Endothelial cell (in vitro differentiated cells): ENCODE data around the gene CSAG1. TPM values are rescaled to one million over a fixed set of nuclear protein-coding genes. Genes with fewer than 3 reads are reported as not detected.
"Not testable (repeated sequence)": the region's sequence is repeated elsewhere in the genome, so short reads cannot be mapped to it uniquely, and the experiment has no call there.

Experiments used
- DNase-seq: peaks from one replicate; pipeline ENCODE4 v3.0.0; 2021; ENCODE audit warnings: low spot score
- H3K27ac Mint-ChIP-seq: one replicate; pipeline ENCODE4 v1.8.0; 2021; ENCODE audit warnings: mixed read lengths, inconsistent platforms; ENCODE audit not compliant: unreplicated experiment
- H3K27me3 Mint-ChIP-seq: one replicate; pipeline ENCODE4 v1.8.0; 2021; ENCODE audit warnings: mild to moderate bottlenecking, moderate library complexity, mixed read lengths, inconsistent platforms; ENCODE audit not compliant: unreplicated experiment
- H3K36me3 Mint-ChIP-seq: one replicate; pipeline ENCODE4 v1.8.0; 2021; ENCODE audit warnings: mild to moderate bottlenecking, low read depth, mixed read lengths, inconsistent platforms; ENCODE audit not compliant: unreplicated experiment
- H3K4me1 Mint-ChIP-seq: one replicate; pipeline ENCODE4 v1.8.0; 2021; ENCODE audit warnings: mild to moderate bottlenecking, mixed read lengths, inconsistent platforms; ENCODE audit not compliant: unreplicated experiment
- H3K4me3 Mint-ChIP-seq: one replicate; pipeline ENCODE4 v1.8.0; 2021; ENCODE audit warnings: mild to moderate bottlenecking, mixed read lengths, inconsistent platforms; ENCODE audit not compliant: unreplicated experiment
- H3K9me3 Mint-ChIP-seq: one replicate; pipeline ENCODE4 v1.8.0; 2021; ENCODE audit warnings: mixed read lengths, inconsistent platforms; ENCODE audit not compliant: unreplicated experiment
- long read RNA-seq: library from polyadenylated mRNA; unstranded; transcript quantifications from one replicate; pipeline ENCODE4 v2.0.0, GENCODE V29; 2020; ENCODE audit not compliant: unreplicated experiment
- total RNA-seq: library from RNA; stranded (reverse); fragmentation: NEBNext Ultra II Directional; extraction: Animal tissue kit (Norgen Biotek cat#: 25700); gene quantifications from one replicate; pipeline ENCODE4 v1.2.1, GENCODE V29; 2021; ENCODE audit not compliant: unreplicated experiment
- TF ChIP-seq, protein P1 (sequence below): fragments of 200-600 bp; sonication (generic); IDR thresholded peaks from one replicate; pipeline ENCODE4 v1.5.0; 2021; ENCODE audit warnings: antibody characterized with exemption; ENCODE audit not compliant: unreplicated experiment

Gene CSAG1, protein sequence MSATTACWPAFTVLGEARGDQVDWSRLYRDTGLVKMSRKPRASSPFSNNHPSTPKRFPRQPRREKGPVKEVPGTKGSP
- 5.1 TPM for total RNA-seq
- long read RNA-seq, partial matches to known transcripts, result 0 of 6 reads
- long read RNA-seq, other reads (novel, unspliced or antisense), result 5 of 6 reads

DNA sequence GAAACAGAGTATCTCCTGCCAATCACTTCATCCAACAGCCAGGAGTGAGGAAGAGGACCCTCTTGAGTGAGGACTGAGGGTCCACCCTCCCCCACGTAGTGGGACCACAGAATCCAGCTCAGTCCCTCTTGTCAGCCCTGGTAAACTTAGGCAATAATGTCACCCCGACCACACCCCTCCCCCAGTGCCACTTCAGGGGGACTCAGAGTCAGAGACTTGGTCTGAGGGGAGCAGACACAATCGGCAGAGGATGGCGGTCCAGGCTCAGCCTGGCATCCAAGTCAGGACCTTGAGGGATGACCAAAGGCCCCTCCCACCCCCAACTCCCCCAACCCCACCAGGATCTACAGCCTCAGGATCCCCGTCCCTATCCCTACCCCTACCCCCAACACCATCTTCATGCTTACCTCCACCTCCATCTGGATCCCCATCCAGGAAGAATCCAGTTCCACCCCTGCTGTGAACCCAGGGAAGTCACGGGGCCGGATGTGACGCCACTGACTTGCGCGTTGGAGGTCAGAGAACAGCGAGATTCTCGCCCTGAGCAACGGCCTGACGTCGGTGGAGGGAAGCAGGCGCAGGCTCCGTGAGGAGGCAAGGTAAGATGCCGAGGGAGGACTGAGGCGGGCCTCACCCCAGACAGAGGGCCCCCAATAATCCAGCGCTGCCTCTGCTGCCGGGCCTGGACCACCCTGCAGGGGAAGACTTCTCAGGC is at the start of gene CSAG1, which contains the start of gene MAGEA12:
Gene CSAG1 (minus strand): TSS at position 461 of the 715 bp plus-strand sequence. CDS start 1,261 bp downstream, outside the sequence.
Gene MAGEA12 (plus strand): TSS at position 497 of the 715 bp plus-strand sequence. CDS start 2,405 bp downstream, outside the sequence.
- H3K36me3 Mint-ChIP-seq, result no peaks in the 10 kb centered on the region
- TF ChIP-seq, protein P1, sequence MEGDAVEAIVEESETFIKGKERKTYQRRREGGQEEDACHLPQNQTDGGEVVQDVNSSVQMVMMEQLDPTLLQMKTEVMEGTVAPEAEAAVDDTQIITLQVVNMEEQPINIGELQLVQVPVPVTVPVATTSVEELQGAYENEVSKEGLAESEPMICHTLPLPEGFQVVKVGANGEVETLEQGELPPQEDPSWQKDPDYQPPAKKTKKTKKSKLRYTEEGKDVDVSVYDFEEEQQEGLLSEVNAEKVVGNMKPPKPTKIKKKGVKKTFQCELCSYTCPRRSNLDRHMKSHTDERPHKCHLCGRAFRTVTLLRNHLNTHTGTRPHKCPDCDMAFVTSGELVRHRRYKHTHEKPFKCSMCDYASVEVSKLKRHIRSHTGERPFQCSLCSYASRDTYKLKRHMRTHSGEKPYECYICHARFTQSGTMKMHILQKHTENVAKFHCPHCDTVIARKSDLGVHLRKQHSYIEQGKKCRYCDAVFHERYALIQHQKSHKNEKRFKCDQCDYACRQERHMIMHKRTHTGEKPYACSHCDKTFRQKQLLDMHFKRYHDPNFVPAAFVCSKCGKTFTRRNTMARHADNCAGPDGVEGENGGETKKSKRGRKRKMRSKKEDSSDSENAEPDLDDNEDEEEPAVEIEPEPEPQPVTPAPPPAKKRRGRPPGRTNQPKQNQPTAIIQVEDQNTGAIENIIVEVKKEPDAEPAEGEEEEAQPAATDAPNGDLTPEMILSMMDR, result no peak
- no peak for DNase-seq
- H3K4me1 Mint-ChIP-seq, result no peaks in the 10 kb centered on the region
- H3K4me3 Mint-ChIP-seq, result peak within 1 kb of the TSS; percentile 31
- peaks cover 2% of the 10 kb centered on the region for H3K27me3 Mint-ChIP-seq
- H3K27ac Mint-ChIP-seq, result no peak within 1 kb of the TSS
- H3K9me3 Mint-ChIP-seq, result no peaks in the 10 kb centered on the region

DNA sequence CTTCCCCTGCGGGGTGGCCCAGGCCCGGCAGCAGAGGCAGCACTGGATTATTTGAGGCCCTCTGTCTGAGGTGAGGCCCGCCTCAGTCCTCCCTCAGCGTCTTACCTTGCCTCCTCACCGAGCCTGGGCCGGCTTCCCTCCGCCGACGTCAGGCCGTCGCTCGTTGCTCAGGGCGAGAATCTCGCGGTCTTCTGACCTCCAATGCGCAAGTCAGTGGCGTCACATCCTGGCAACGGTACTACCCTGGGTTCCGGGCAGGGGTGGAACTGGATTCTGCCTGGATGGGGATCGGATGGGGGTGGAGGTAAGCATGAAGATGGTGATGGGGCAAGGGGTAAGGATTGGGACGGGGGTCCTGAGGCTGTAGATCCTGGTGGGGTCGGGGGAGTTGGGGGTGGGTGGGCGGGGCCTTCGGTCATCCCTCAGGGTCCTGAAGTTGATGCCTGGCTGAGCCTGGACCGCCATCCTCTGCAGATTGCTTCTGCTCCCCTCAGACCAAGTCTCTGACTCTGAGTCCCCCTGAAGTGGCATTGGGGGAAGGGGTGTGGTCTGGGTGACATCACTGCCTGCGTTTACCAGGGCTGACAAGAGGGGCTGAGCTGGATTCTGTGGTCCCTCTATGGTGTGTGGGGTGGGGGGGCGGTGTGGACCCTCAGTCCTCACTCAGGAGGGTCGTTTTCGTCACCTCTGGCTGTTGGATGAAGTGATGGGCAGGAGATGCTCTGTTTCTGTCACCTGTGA is 36.2 kb upstream of the CSAG1 start, which contains the start of gene MAGEA6:
Gene MAGEA6 (minus strand): TSS at position 141 of the 741 bp plus-strand sequence. CDS start 2,039 bp downstream, outside the sequence.
- not testable (repeated sequence) for H3K27ac Mint-ChIP-seq, H3K27me3 Mint-ChIP-seq, H3K36me3 Mint-ChIP-seq

DNA sequence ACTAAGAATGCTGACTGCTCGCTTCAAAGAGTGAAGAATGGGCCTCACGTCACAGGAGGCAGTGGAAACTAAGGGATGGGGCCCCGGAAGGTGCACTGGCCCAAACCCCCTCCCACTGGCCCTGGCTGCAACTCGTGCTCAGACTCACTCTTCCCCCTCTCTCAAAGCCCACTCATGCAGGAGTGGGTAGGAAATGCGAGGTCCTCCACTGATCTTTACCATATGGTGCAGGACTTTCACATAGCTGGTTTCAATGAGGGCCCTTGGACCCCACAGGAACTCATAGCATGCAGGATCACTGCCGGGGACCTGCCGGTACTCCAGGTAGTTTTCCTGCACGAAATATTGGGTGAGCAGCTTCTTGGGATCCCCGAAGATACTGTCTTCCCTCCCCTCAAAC is 33.0 kb upstream of the CSAG1 start:
- not testable (repeated sequence) for H3K27me3 Mint-ChIP-seq, H3K4me1 Mint-ChIP-seq, H3K27ac Mint-ChIP-seq, H3K4me3 Mint-ChIP-seq, H3K9me3 Mint-ChIP-seq, H3K36me3 Mint-ChIP-seq, DNase-seq

More for the DNA sequence above, 36.2 kb upstream of the CSAG1 start, which contains the start of gene MAGEA6:
- not testable (repeated sequence) for H3K4me3 Mint-ChIP-seq, H3K4me1 Mint-ChIP-seq, DNase-seq, H3K9me3 Mint-ChIP-seq

DNA sequence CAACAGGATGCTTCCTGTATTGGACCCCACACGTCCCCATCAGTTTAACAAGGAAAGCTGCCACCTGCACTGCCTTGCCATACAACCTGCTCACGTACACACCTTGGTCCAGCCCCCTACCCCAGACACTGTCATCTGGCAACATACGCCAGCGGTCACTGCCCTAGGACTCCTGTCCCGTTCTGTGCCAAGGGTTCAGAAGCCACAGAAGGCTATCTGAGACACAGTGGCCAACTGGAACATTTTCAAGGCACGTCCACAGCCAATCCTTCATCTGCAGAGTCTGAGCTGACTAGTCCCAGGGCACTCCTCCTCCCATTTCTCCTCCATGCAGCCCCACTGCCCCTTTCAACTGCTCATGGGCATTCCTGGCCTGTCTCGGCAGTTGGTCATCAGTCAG is 28.1 kb upstream of the CSAG1 start:
- not testable (repeated sequence) for H3K27ac Mint-ChIP-seq, H3K27me3 Mint-ChIP-seq, H3K9me3 Mint-ChIP-seq, H3K36me3 Mint-ChIP-seq, H3K4me3 Mint-ChIP-seq, H3K4me1 Mint-ChIP-seq, DNase-seq

DNA sequence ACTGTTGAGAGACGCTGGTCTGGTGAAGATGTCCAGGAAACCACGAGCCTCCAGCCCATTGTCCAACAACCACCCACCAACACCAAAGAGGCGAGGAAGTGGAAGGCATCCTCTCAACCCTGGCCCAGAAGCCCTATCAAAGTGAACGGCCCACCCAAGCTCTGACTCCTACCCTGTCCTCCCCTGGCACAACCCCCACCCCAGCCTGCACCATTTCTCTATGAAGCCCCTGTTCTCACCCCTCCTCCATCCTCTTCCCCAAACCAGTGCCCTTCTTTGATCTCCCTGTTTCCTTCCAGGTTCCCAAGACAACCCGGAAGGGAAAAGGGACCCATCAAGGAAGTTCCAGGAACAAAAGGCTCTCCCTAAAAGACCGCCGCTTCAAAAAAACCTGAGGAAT is 26.0 kb upstream of the CSAG1 start:
- H3K4me1 Mint-ChIP-seq, H3K36me3 Mint-ChIP-seq, H3K4me3 Mint-ChIP-seq, H3K27me3 Mint-ChIP-seq, DNase-seq, H3K27ac Mint-ChIP-seq, H3K9me3 Mint-ChIP-seq: not testable (repeated sequence)

DNA sequence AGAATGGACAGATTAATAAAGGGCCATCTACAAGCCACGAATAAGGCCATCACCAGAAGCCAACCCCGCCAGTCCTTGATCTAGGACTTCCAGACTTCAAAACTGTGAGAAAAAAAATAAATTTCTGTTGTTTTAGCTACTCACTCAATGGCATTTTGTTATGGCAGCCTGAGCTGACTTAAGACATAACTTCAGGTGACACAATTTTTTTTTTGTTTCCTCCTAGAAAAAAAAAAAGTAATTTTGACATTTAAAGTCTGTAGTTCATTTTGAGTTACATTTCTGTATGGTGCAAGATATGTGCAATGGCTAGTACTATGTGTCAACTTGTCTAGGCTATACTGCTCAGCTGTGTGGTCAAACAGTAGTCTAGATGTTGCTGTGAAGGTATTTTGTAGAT is 25.4 kb upstream of the CSAG1 start, which contains the start of gene CSAG3:
Gene CSAG3 (plus strand): TSS at position 301 of the 400 bp plus-strand sequence.
- DNase-seq, H3K4me1 Mint-ChIP-seq, H3K9me3 Mint-ChIP-seq, H3K27me3 Mint-ChIP-seq, H3K27ac Mint-ChIP-seq, H3K4me3 Mint-ChIP-seq, H3K36me3 Mint-ChIP-seq: not testable (repeated sequence)

DNA sequence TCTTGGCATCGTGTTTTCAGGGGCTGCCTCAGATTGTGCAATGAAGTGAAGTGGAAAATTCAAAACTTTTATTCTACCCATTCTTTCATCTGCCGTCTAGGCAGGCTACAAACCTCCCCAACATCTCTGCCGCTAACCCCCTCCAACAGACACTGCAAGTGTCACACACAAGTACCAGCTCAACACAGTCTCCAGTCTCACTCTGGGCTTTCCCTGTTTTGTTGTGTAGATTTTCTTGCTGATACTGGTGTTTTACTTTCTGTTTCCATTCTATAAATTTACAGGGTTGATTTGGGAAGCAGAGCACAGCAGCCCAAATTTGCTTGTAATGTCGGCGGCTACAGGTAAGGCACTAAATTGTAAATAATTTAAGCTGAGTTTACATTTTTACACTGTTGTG is 21.4 kb upstream of the CSAG1 start:
- H3K36me3 Mint-ChIP-seq, H3K4me3 Mint-ChIP-seq, H3K4me1 Mint-ChIP-seq, DNase-seq, H3K27me3 Mint-ChIP-seq, H3K27ac Mint-ChIP-seq, H3K9me3 Mint-ChIP-seq: not testable (repeated sequence)

DNA sequence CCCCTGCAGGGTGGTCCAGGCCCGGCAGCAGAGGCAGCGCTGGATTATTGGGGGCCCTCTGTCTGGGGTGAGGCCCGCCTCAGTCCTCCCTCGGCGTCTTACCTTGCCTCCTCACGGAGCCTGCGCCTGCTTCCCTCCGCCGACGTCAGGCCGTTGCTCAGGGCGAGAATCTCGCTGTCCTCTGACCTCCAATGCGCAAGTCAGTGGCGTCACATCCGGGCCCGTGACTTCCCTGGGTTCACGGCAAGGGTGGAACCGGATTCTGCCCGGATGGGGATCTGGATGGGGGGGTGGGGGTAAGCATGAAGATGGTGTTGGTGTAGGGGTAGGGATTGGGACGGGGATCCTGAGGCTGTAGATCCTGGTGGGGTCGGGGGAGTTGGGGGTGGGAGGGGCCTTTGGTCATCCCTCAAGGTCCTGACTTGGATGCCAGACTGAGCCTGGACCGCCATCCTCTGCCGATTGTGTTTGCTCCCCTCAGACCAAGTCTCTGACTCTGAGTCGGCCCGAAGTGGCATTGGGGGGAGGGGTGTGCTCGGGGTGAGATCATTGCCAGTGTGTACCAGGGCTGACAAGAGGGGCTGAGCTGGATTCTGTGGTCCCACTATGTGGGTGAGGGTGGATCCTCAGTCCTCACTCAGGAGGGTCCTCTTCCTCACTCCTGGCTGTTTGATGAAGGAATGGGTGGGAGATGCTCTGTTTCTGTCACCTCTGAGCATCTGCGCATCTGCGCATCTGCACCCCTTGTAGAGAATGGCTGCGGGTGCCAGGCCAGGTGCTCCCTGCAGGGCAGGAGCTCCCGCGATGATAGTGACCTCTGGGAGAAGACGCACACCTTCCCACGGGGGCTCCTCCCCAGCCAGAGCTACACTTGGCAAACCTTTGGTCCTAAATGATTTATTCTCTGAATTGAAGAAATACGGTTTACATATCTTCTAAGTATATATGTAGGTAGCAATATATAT is 20.4 kb upstream of the CSAG1 start, which contains the start of gene MAGEA2:
Gene MAGEA2 (minus strand): TSS at position 157 of the 965 bp plus-strand sequence. CDS start 2,479 bp downstream, outside the sequence.
- not testable (repeated sequence) for H3K9me3 Mint-ChIP-seq, H3K27ac Mint-ChIP-seq, H3K36me3 Mint-ChIP-seq, H3K4me1 Mint-ChIP-seq, H3K27me3 Mint-ChIP-seq, H3K4me3 Mint-ChIP-seq, DNase-seq
